ENCODE results near the gene IFIH1.

IFIH1 gene

GRCh38 chr2:162312853-162313252 lies 5.6 kb downstream of the IFIH1 start:
- Histone ChIP-seq H2AK5ac (ENCODE audit: low read length, severe bottlenecking) (no peak overlapping the region), H2BK120ac (ENCODE audit: low read depth, low read length) (no peak overlapping the region), H2AFZ (ENCODE audit: low read depth, low read length) (no peak overlapping the region), H3K27me3 (ENCODE audit: control insufficient read depth in 1 of 2, insufficient read depth in 1 of 2, low read length in 2 of 2) (no peaks in the 10 kb centered on the region), H2BK12ac (ENCODE audit: low read length in 2 of 2) (no peak overlapping the region), H3K4me2 (ENCODE audit: low read length, poor library complexity, severe bottlenecking) (no peak overlapping the region), H3K36me3 (ENCODE audit: control insufficient read depth in 1 of 2, insufficient read depth in 2 of 2, low read depth in 1 of 2, low read length in 2 of 2) (no peaks in the 10 kb centered on the region), H3K23ac (ENCODE audit: low read length in 2 of 2) (no peak overlapping the region), H3K9ac (ENCODE audit: low read length) (no peak overlapping the region), H4K91ac (ENCODE audit: low read length) (no peak overlapping the region), H3K18ac (ENCODE audit: low read depth in 1 of 2, low read length in 2 of 2) (no peak overlapping the region), H3K4me1 (ENCODE audit: control insufficient read depth, insufficient read depth, low read depth, low read length) (peaks cover under 1% of the 10 kb centered on the region), H4K8ac (ENCODE audit: low read length) (no peak overlapping the region), H3K4ac (ENCODE audit: low read depth in 1 of 2, low read length in 2 of 2) (no peak overlapping the region), H3K9me3 (ENCODE audit: control insufficient read depth, low read length) (no peaks in the 10 kb centered on the region), H3K14ac (ENCODE audit: low read length in 2 of 2) (no peak overlapping the region), H3K4me3 (ENCODE audit: insufficient read depth in 1 of 2, low read depth in 1 of 2, low read length in 2 of 2) (no peak overlapping the region), H3K27ac (ENCODE audit: low read length, poor library complexity, severe bottlenecking) (no peak overlapping the region), H2BK15ac (ENCODE audit: low read depth, poor library complexity, severe bottlenecking) (no peak overlapping the region), H2BK5ac (ENCODE audit: low read depth, low read length, poor library complexity, severe bottlenecking) (no peak overlapping the region), H3K79me1 (replicated peaks; ENCODE audit: low read length, poor library complexity, severe bottlenecking) (no peaks in the 10 kb centered on the region)
- WGBS, result no CpG with 5 or more reads among the region's 1 CpG
- DNase-seq, result no peak

GRCh38 chr2:162308747-162309503 lies 9.6 kb downstream of the IFIH1 start:
- no peak overlapping the region for H3K18ac ChIP-seq (ENCODE audit: low read depth in 1 of 2, low read length in 2 of 2)
- H3K27ac ChIP-seq (ENCODE audit: low read length, poor library complexity, severe bottlenecking), result no peak overlapping the region
- H3K9me3 ChIP-seq (ENCODE audit: control insufficient read depth, low read length), result no peaks in the 10 kb centered on the region
- H3K36me3 ChIP-seq (ENCODE audit: control insufficient read depth in 1 of 2, insufficient read depth in 2 of 2, low read depth in 1 of 2, low read length in 2 of 2), result no peaks in the 10 kb centered on the region
- H3K4ac ChIP-seq (ENCODE audit: low read depth in 1 of 2, low read length in 2 of 2), result no peak overlapping the region
- no peak overlapping the region for H2BK12ac ChIP-seq (ENCODE audit: low read length in 2 of 2)
- H3K4me3 ChIP-seq (ENCODE audit: insufficient read depth in 1 of 2, low read depth in 1 of 2, low read length in 2 of 2), result no peak overlapping the region
- H2BK15ac ChIP-seq (ENCODE audit: low read depth, poor library complexity, severe bottlenecking), result no peak overlapping the region
- DNase-seq, result no peak
- H4K8ac ChIP-seq (ENCODE audit: low read length), result no peak overlapping the region
- H2BK5ac ChIP-seq (ENCODE audit: low read depth, low read length, poor library complexity, severe bottlenecking), result no peak overlapping the region
- no peak overlapping the region for H4K91ac ChIP-seq (ENCODE audit: low read length)
- H2AK5ac ChIP-seq (ENCODE audit: low read length, severe bottlenecking), result no peak overlapping the region
- no peak overlapping the region for H3K23ac ChIP-seq (ENCODE audit: low read length in 2 of 2)
- no peaks in the 10 kb centered on the region for H3K27me3 ChIP-seq (ENCODE audit: control insufficient read depth in 1 of 2, insufficient read depth in 1 of 2, low read length in 2 of 2)
- no peak overlapping the region for H2BK120ac ChIP-seq (ENCODE audit: low read depth, low read length)
- WGBS, result 82% methylated on average over 2 of the region's 3 CpGs
- H3K4me1 ChIP-seq (ENCODE audit: control insufficient read depth, insufficient read depth, low read depth, low read length), result no peaks in the 10 kb centered on the region
- H3K9ac ChIP-seq (ENCODE audit: low read length), result no peak overlapping the region
- H3K14ac ChIP-seq (ENCODE audit: low read length in 2 of 2), result no peak overlapping the region
- no peak overlapping the region for H2AFZ ChIP-seq (ENCODE audit: low read depth, low read length)
- H3K4me2 ChIP-seq (ENCODE audit: low read length, poor library complexity, severe bottlenecking), result no peak overlapping the region
- H3K79me1 ChIP-seq (replicated peaks; ENCODE audit: low read length, poor library complexity, severe bottlenecking), result no peaks in the 10 kb centered on the region

GRCh38 chr2:162305901-162306300 lies 12.6 kb downstream of the IFIH1 start:
- no peaks in the 10 kb centered on the region for H3K4me1 ChIP-seq (ENCODE audit: control insufficient read depth, insufficient read depth, low read depth, low read length)
- H3K9me3 ChIP-seq (ENCODE audit: control insufficient read depth, low read length), result no peaks in the 10 kb centered on the region
- H3K23ac ChIP-seq (ENCODE audit: low read length in 2 of 2), result no peak overlapping the region
- H2AK5ac ChIP-seq (ENCODE audit: low read length, severe bottlenecking), result no peak overlapping the region
- no peak overlapping the region for H3K4ac ChIP-seq (ENCODE audit: low read depth in 1 of 2, low read length in 2 of 2)
- no peak overlapping the region for H4K8ac ChIP-seq (ENCODE audit: low read length)
- H3K18ac ChIP-seq (ENCODE audit: low read depth in 1 of 2, low read length in 2 of 2), result no peak overlapping the region
- no peak overlapping the region for H2BK12ac ChIP-seq (ENCODE audit: low read length in 2 of 2)
- H2AFZ ChIP-seq (ENCODE audit: low read depth, low read length), result no peak overlapping the region
- H2BK5ac ChIP-seq (ENCODE audit: low read depth, low read length, poor library complexity, severe bottlenecking), result no peak overlapping the region
- H3K14ac ChIP-seq (ENCODE audit: low read length in 2 of 2), result no peak overlapping the region
- no peaks in the 10 kb centered on the region for H3K79me1 ChIP-seq (replicated peaks; ENCODE audit: low read length, poor library complexity, severe bottlenecking)
- no peak overlapping the region for H4K91ac ChIP-seq (ENCODE audit: low read length)
- H2BK15ac ChIP-seq (ENCODE audit: low read depth, poor library complexity, severe bottlenecking), result no peak overlapping the region
- no peak overlapping the region for H3K27ac ChIP-seq (ENCODE audit: low read length, poor library complexity, severe bottlenecking)
- H3K9ac ChIP-seq (ENCODE audit: low read length), result no peak overlapping the region
- no peaks in the 10 kb centered on the region for H3K27me3 ChIP-seq (ENCODE audit: control insufficient read depth in 1 of 2, insufficient read depth in 1 of 2, low read length in 2 of 2)
- no peak overlapping the region for H3K4me2 ChIP-seq (ENCODE audit: low read length, poor library complexity, severe bottlenecking)
- H3K36me3 ChIP-seq (ENCODE audit: control insufficient read depth in 1 of 2, insufficient read depth in 2 of 2, low read depth in 1 of 2, low read length in 2 of 2), result no peaks in the 10 kb centered on the region
- DNase-seq, result no peak
- WGBS, result 79% methylated on average over 2 of the region's 3 CpGs
- no peak overlapping the region for H3K4me3 ChIP-seq (ENCODE audit: insufficient read depth in 1 of 2, low read depth in 1 of 2, low read length in 2 of 2)
- no peak overlapping the region for H2BK120ac ChIP-seq (ENCODE audit: low read depth, low read length)

GRCh38 chr2:162301877-162302276 lies 16.6 kb downstream of the IFIH1 start:
- Histone ChIP-seq H2BK12ac (ENCODE audit: low read length in 2 of 2) (no peak overlapping the region), H3K27me3 (ENCODE audit: control insufficient read depth in 1 of 2, insufficient read depth in 1 of 2, low read length in 2 of 2) (no peaks in the 10 kb centered on the region), H3K4me2 (ENCODE audit: low read length, poor library complexity, severe bottlenecking) (no peak overlapping the region), H4K8ac (ENCODE audit: low read length) (no peak overlapping the region), H3K36me3 (ENCODE audit: control insufficient read depth in 1 of 2, insufficient read depth in 2 of 2, low read depth in 1 of 2, low read length in 2 of 2) (no peaks in the 10 kb centered on the region), H2BK15ac (ENCODE audit: low read depth, poor library complexity, severe bottlenecking) (no peak overlapping the region), H3K14ac (ENCODE audit: low read length in 2 of 2) (no peak overlapping the region), H3K18ac (ENCODE audit: low read depth in 1 of 2, low read length in 2 of 2) (no peak overlapping the region), H2AFZ (ENCODE audit: low read depth, low read length) (no peak overlapping the region), H3K4me1 (ENCODE audit: control insufficient read depth, insufficient read depth, low read depth, low read length) (no peaks in the 10 kb centered on the region), H3K4me3 (ENCODE audit: insufficient read depth in 1 of 2, low read depth in 1 of 2, low read length in 2 of 2) (no peak overlapping the region), H3K4ac (ENCODE audit: low read depth in 1 of 2, low read length in 2 of 2) (no peak overlapping the region), H3K9me3 (ENCODE audit: control insufficient read depth, low read length) (no peaks in the 10 kb centered on the region), H2AK5ac (ENCODE audit: low read length, severe bottlenecking) (no peak overlapping the region), H3K9ac (ENCODE audit: low read length) (no peak overlapping the region), H3K27ac (ENCODE audit: low read length, poor library complexity, severe bottlenecking) (no peak overlapping the region), H2BK120ac (ENCODE audit: low read depth, low read length) (no peak overlapping the region), H3K79me1 (replicated peaks; ENCODE audit: low read length, poor library complexity, severe bottlenecking) (no peaks in the 10 kb centered on the region), H4K91ac (ENCODE audit: low read length) (no peak overlapping the region), H2BK5ac (ENCODE audit: low read depth, low read length, poor library complexity, severe bottlenecking) (no peak overlapping the region), H3K23ac (ENCODE audit: low read length in 2 of 2) (no peak overlapping the region)
- WGBS, result no CpG with 5 or more reads among the region's 1 CpG
- DNase-seq, result no peak
